ENCODE measurements around the gene ST8SIA1. TPM values are rescaled to one million over a fixed set of nuclear protein-coding genes. Genes with fewer than 3 reads are reported as not detected.

The ST8SIA1 gene
- total and polyA plus RNA-seq, 2 of the 8 experiments (the other 6 are each of a cell fraction or from before 2014, with no cell fraction given), result 1.9 to 4.4 TPM

DNA sequence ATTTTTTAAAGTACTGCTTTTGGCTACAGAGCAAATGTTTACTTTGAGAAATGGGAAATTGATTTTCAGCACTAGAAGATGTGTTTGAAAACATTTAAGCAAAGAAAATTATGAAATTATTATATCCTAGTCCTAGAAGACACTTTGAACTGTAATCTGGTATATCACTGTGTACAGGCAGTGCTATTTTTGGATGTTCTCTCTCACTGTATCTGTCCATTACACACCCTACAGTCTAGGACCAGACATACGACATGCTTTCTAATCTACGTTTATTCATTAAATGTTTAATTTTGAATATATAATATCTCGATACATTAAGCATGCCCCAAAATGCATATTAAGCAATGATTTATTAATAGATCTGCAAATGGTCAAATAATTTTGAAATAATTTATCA, 82.5 kb downstream of the ST8SIA1 start:
- Histone ChIP-seq H2BK5ac (ENCODE audit: low read depth, low read length) (no peak overlapping the region), H2AFZ (ENCODE audit: low read length) (no peak overlapping the region), H3K36me3 (ENCODE audit: control insufficient read depth in 2 of 4, insufficient read depth in 4 of 4, low read length in 3 of 4) (no peaks in the 10 kb centered on the region), H3K4me3 (ENCODE audit: extremely low read depth in 1 of 4, insufficient read depth in 2 of 4, low read depth in 3 of 4, low read length in 4 of 4) (no peak overlapping the region), H4K20me1 (replicated peaks in 1 of 2; ENCODE audit: control insufficient read depth in 1 of 2, insufficient read depth in 2 of 2, low read length in 2 of 2) (no peaks in the 10 kb centered on the region), H2BK20ac (ENCODE audit: low read length) (no peak overlapping the region), H3K4me2 (ENCODE audit: insufficient read depth in 1 of 2, low read depth in 2 of 2, low read length in 2 of 2) (no peak overlapping the region), H3K14ac (ENCODE audit: insufficient read length) (no peak overlapping the region), H3K27ac (ENCODE audit: low read depth, low read length) (no peak overlapping the region), H3K27me3 (replicated peaks in 1 of 4; ENCODE audit: control insufficient read depth in 3 of 4, extremely low read depth in 1 of 4, insufficient read depth in 3 of 4, low read length in 3 of 4) (no peaks in the 10 kb centered on the region), H2BK15ac (ENCODE audit: low read length) (no peak overlapping the region), H2BK120ac (replicated peaks; ENCODE audit: low read depth, low read length) (no peak overlapping the region), H3K4me1 (replicated peaks in 1 of 4; ENCODE audit: control insufficient read depth in 3 of 4, insufficient read depth in 4 of 4, low read length in 3 of 4) (peaks cover 0 to 6% (median 2%) of the 10 kb centered on the region in 4 experiments; a peak in 2 of 7 replicates), H3K4ac (replicated peaks; ENCODE audit: insufficient read length, low read depth, low read length) (no peak overlapping the region), H2BK12ac (ENCODE audit: low read depth, low read length) (no peak overlapping the region), H3K9ac (replicated peaks in 1 of 4; ENCODE audit: extremely low read depth in 1 of 4, low read depth in 3 of 4, low read length in 3 of 4) (no peak overlapping the region), H4K91ac (replicated peaks; ENCODE audit: insufficient read length, low read length) (no peak overlapping the region), H2AK5ac (ENCODE audit: low read depth, low read length) (no peak overlapping the region), H3K23ac (ENCODE audit: insufficient read length) (no peak overlapping the region), H3K23me2 (ENCODE audit: low read depth, low read length) (no peaks in the 10 kb centered on the region), H3K56ac (replicated peaks; ENCODE audit: insufficient read length, low read depth, low read length) (no peak overlapping the region), H3K79me2 (ENCODE audit: control insufficient read depth in 1 of 2, insufficient read depth in 2 of 2, low read length in 2 of 2) (no peaks in the 10 kb centered on the region), H4K8ac (ENCODE audit: extremely low read depth, insufficient read depth, low read length) (no peak overlapping the region), H3K79me1 (ENCODE audit: low read depth, low read length) (no peaks in the 10 kb centered on the region), H3K9me3 (ENCODE audit: insufficient read depth in 2 of 2, low read depth in 1 of 2, low read length in 1 of 2) (no peaks in the 10 kb centered on the region), H3K18ac (ENCODE audit: extremely low read depth, low read length) (no peak overlapping the region), H4K5ac (ENCODE audit: insufficient read length, low read depth, low read length) (no peak overlapping the region)
- ChIA-PET CTCF (ENCODE audit: partially characterized antibody) (no interaction called here), POLR2A (ENCODE audit: partially characterized antibody) (no interaction called here)
- no peak for FAIRE-seq
- 96% methylated on average over 3 of the region's 3 CpGs; no CpG with 5 or more reads in 1 of the 2 experiments for WGBS, 2 experiments (ENCODE audit: extremely low coverage in 1 of 2, insufficient coverage in 1 of 2, insufficient read length in 1 of 2, insufficient replicate concordance in 2 of 2, low coverage in 1 of 2, low lambda C conversion rate in 2 of 2, missing lambda C conversion rate in 1 of 2)
- TF ChIP-seq NANOG (IDR thresholded peaks at IDR 0.05; ENCODE audit: insufficient read depth, low read depth, low read length, poor library complexity, severe bottlenecking) (no peak), SP1 (IDR thresholded peaks at IDR 0.05; ENCODE audit: low read depth, low read length) (no peak), CTBP2 (IDR thresholded peaks at IDR 0.05; ENCODE audit: borderline replicate concordance, insufficient read depth, insufficient read length, low read length) (no peak), BRCA1 (IDR thresholded peaks at IDR 0.05; ENCODE audit: low read depth, low read length) (no peak), NRF1 (IDR thresholded peaks at IDR 0.05; ENCODE audit: low read depth, low read length) (no peak), EZH2 (IDR thresholded peaks at IDR 0.05; ENCODE audit: low read depth, low read length, severe bottlenecking) (no peak), SP4 (IDR thresholded peaks at IDR 0.05; ENCODE audit: low read length) (no peak), POLR2A (IDR thresholded peaks at IDR 0.05; ENCODE audit: control extremely low read depth in 1 of 2, low read depth in 2 of 2, low read length in 2 of 2) (no peak), KDM1A (IDR thresholded peaks at IDR 0.05; ENCODE audit: borderline replicate concordance, low read length) (no peak)
- TF ChIP-seq, protein P1, sequence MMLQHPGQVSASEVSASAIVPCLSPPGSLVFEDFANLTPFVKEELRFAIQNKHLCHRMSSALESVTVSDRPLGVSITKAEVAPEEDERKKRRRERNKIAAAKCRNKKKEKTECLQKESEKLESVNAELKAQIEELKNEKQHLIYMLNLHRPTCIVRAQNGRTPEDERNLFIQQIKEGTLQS (IDR thresholded peaks at IDR 0.05; ENCODE audit: insufficient read depth, low read depth, low read length), result no peak
- TF ChIP-seq, protein P2, sequence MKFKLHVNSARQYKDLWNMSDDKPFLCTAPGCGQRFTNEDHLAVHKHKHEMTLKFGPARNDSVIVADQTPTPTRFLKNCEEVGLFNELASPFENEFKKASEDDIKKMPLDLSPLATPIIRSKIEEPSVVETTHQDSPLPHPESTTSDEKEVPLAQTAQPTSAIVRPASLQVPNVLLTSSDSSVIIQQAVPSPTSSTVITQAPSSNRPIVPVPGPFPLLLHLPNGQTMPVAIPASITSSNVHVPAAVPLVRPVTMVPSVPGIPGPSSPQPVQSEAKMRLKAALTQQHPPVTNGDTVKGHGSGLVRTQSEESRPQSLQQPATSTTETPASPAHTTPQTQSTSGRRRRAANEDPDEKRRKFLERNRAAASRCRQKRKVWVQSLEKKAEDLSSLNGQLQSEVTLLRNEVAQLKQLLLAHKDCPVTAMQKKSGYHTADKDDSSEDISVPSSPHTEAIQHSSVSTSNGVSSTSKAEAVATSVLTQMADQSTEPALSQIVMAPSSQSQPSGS (IDR thresholded peaks at IDR 0.05; ENCODE audit: low read length), result no peak
- DNase-seq (ENCODE audit: low read depth in 1 of 2, low spot score in 2 of 2), result no peak
